Activated CD8-positive, alpha-beta memory T cell treated with anti-CD3 and anti-CD28 coated beads, Interleukin-2, amount 10 ng/mL, durations not matched to agents 7 days and 5 days (primary cell): Measurements from ENCODE around the gene TMEM132D. TPM values are rescaled to one million over a fixed set of nuclear protein-coding genes. Genes with fewer than 3 reads are reported as not detected.

ENCODE experiments used
- ATAC-seq: fragments of 150-1000 bp; cut with Tn5 transposase; one replicate; pipeline ENCODE4 v1.10.0; 2021; ENCODE audit warnings: moderate library complexity
- CTCF ChIA-PET: fragments of 350-600 bp; sonication (Branson Sonifier 250); formaldehyde crosslinking; loops from one replicate; lab custom pipeline; 2021; ENCODE audit warnings: antibody characterized with exemption; lab: Charles Lee
- DNase-seq: peaks from one replicate; pipeline ENCODE4 v3.0.0-alpha.2; 2020
- H3K27ac Mint-ChIP-seq: one replicate; pipeline ENCODE4 v1.8.0; 2021; ENCODE audit warnings: mild to moderate bottlenecking, mixed read lengths
- H3K27me3 Mint-ChIP-seq: one replicate; pipeline ENCODE4 v1.8.0; 2021; ENCODE audit warnings: mixed read lengths
- H3K36me3 Mint-ChIP-seq: one replicate; pipeline ENCODE4 v1.8.0; 2021; ENCODE audit warnings: mild to moderate bottlenecking, mixed read lengths
- H3K4me1 Mint-ChIP-seq: one replicate; pipeline ENCODE4 v1.8.0; 2021; ENCODE audit warnings: mixed read lengths
- H3K4me3 Mint-ChIP-seq: one replicate; pipeline ENCODE4 v1.8.0; 2021; ENCODE audit warnings: mild to moderate bottlenecking, moderate library complexity, mixed read lengths
- H3K9me3 Mint-ChIP-seq: one replicate; pipeline ENCODE4 v1.8.0; 2022; ENCODE audit warnings: low read depth, mixed read lengths
- total RNA-seq, 2 experiments: library from RNA; stranded (reverse); gene quantifications; one replicate each; pipeline ENCODE4 v1.2.3, GENCODE V29; 2021

The TMEM132D gene
- total RNA-seq, 2 experiments from 2014 or later, result not detected

DNA sequence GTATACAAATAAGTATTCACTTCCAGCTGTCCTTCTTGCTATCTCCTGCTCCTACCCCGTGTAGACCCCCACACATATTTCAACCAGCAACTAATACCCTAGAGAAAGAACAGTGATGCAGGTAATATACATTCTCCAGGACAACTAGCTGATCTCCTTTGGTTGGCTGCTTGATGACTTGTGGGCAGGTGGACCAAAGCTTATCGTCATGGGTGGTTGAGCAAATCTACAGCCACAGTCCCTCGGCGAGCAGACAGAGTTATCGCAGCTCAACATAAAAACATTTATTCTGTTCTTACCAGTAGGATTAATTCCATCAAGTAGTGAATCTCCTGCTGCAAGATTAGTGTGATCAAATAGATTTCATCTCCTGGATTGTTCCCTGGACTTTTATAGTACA, 314.3 kb downstream of the TMEM132D start:
- H3K27me3 Mint-ChIP-seq, result no peaks in the 10 kb centered on the region
- peaks cover 14% of the 10 kb centered on the region for H3K9me3 Mint-ChIP-seq
- CTCF ChIA-PET, result no interaction called here
- no peak overlapping the region for H3K4me3 Mint-ChIP-seq
- H3K4me1 Mint-ChIP-seq, result no peaks in the 10 kb centered on the region
- H3K27ac Mint-ChIP-seq, result no peak overlapping the region
- ATAC-seq (no peak), DNase-seq (no peak)
- no peaks in the 10 kb centered on the region for H3K36me3 Mint-ChIP-seq

DNA sequence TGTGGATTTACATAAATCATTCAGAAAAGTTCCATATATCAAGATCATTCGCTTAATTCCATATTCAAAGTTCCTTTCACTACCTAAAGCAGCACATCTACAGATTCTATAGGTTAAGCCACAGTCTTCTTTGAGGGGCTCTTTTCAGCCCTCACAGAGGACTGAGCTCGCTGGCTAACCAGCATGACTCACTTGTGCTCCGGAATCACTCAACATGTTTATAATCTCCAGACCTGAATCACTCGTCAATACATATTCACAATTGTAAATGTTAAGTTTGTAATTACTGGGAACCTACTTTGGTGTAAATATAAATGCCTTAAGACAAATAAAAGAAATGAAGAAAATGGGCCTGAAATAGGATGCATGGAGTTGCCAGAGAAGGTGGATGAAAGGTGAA, 315.7 kb downstream of the TMEM132D start:
- Mint-ChIP-seq H3K27me3 (no peaks in the 10 kb centered on the region), H3K9me3 (peaks cover 19% of the 10 kb centered on the region), H3K27ac (no peak overlapping the region), H3K4me3 (no peak overlapping the region), H3K4me1 (no peaks in the 10 kb centered on the region), H3K36me3 (no peaks in the 10 kb centered on the region)
- ATAC-seq (no peak), DNase-seq (no peak)
- CTCF ChIA-PET, result no interaction called here

DNA sequence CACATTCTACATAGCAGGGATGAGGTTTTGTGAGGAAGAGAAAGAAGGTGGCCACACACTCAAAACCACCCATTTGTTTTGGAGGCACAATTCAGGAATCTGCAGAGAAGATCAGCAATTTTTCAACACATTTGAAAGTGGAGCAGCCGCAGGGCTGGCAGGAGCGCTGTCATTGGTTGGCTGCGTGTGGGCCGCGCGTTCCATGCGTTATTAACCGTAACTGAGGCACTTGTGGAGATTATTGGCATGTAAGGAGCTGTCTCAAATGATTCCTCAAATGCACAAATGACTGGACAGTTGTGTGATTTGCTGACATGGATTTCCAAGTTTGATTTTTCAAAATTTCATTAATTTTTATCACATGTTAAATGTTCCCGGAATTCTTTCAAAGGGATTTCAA, 318.5 kb downstream of the TMEM132D start:
- Mint-ChIP-seq H3K27ac (no peak overlapping the region), H3K9me3 (peaks cover 19% of the 10 kb centered on the region), H3K27me3 (no peaks in the 10 kb centered on the region), H3K4me3 (no peak overlapping the region), H3K36me3 (no peaks in the 10 kb centered on the region), H3K4me1 (no peaks in the 10 kb centered on the region)
- ATAC-seq, result no peak
- CTCF ChIA-PET, result no interaction called here
- DNase-seq, result no peak

DNA sequence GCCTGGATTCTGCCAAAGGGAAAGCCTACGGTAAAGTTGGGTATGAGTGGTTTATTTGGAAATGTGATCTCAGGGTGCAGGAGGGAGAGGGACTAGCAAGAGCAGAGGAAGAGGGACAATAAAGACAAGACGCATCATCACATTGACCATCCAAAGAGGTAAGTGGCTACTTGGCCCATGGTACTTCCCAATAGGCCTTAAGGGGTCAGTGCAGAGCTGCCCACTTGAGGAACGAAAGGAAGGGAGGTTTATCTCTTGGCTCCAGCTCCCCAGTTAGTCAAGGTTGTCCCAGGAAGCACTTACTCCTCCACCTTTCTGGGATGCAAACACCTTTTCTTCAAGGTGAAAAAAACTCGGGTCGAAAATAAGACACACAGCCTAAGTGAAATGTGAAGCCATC, 323.9 kb downstream of the TMEM132D start:
- no peaks in the 10 kb centered on the region for H3K27me3 Mint-ChIP-seq

GRCh38 chr12:129571901-129572494, 331.8 kb downstream of the TMEM132D start:
- CTCF ChIA-PET, result no interaction called here
- Mint-ChIP-seq H3K27me3 (no peaks in the 10 kb centered on the region), H3K4me3 (no peak overlapping the region), H3K36me3 (no peaks in the 10 kb centered on the region), H3K9me3 (peaks cover 7% of the 10 kb centered on the region), H3K4me1 (no peaks in the 10 kb centered on the region), H3K27ac (no peak overlapping the region)
- ATAC-seq (no peak), DNase-seq (no peak)

More for the DNA sequence above, 323.9 kb downstream of the TMEM132D start:
- no peak overlapping the region for H3K27ac Mint-ChIP-seq
- H3K36me3 Mint-ChIP-seq, result no peaks in the 10 kb centered on the region
- H3K4me3 Mint-ChIP-seq, result no peak overlapping the region
- ATAC-seq (no peak), DNase-seq (no peak)
- peaks cover 14% of the 10 kb centered on the region for H3K9me3 Mint-ChIP-seq
- H3K4me1 Mint-ChIP-seq, result no peaks in the 10 kb centered on the region
- CTCF ChIA-PET, result no interaction called here

GRCh38 chr12:129570796-129571400, 332.9 kb downstream of the TMEM132D start:
- Mint-ChIP-seq H3K36me3 (no peaks in the 10 kb centered on the region), H3K27ac (no peak overlapping the region), H3K4me3 (no peak overlapping the region), H3K27me3 (no peaks in the 10 kb centered on the region), H3K4me1 (no peaks in the 10 kb centered on the region), H3K9me3 (peaks cover 7% of the 10 kb centered on the region)
- DNase-seq, result no peak
- CTCF ChIA-PET, result no interaction called here
- ATAC-seq, result no peak

DNA sequence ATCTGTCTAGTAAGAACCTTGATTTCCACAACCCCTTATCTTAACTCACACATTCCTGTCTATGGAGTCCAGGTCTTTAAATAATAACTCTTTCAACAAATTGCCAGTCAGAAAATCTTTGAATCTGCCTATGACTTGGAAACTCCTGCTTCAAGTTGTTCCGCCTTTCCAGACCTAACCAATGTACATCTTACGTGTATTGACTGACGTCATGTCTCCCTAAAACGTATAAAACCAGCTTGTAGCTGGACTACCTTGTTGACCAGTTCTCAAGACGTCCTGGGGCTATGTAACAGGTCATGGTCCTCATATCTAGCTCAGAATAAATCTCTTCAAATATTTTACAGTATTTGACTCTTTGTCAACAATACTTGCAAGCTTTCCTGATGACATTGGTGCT, 337.0 kb downstream of the TMEM132D start:
- Mint-ChIP-seq H3K36me3 (no peaks in the 10 kb centered on the region), H3K4me3 (no peak overlapping the region), H3K27me3 (no peaks in the 10 kb centered on the region), H3K9me3 (no peaks in the 10 kb centered on the region), H3K27ac (no peak overlapping the region), H3K4me1 (peaks cover 10% of the 10 kb centered on the region)
- CTCF ChIA-PET, result no interaction called here
- no peak for DNase-seq
- no peak for ATAC-seq

GRCh38 chr12:129564768-129565167, 339.1 kb downstream of the TMEM132D start:
- CTCF ChIA-PET, result no interaction called here
- H3K4me3 Mint-ChIP-seq, result no peak overlapping the region
- DNase-seq (no peak), ATAC-seq (no peak)
- H3K36me3 Mint-ChIP-seq, result no peaks in the 10 kb centered on the region
- H3K4me1 Mint-ChIP-seq, result peaks cover 10% of the 10 kb centered on the region
- H3K27me3 Mint-ChIP-seq, result no peaks in the 10 kb centered on the region
- no peak overlapping the region for H3K27ac Mint-ChIP-seq
- H3K9me3 Mint-ChIP-seq, result no peaks in the 10 kb centered on the region

DNA sequence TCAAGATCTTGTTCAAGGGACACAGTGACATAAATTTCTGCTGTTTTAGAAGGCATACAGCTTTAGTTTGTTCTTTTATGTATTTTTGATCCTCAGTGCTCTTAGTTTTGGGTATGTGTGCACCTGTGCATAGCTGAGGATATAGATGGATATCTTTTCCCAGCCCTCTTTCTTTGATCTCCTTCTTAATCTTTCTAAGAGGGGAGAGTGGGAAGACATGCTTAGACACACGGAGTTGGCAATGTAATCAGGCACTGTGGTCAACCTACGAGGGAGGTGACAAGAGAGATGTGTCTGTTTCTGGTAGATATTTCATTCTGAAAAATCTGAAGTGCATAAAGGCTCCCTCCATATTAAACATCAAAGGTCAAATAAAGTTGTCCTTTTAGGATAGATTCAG, 340.6 kb downstream of the TMEM132D start:
- no peaks in the 10 kb centered on the region for H3K36me3 Mint-ChIP-seq
- DNase-seq (no peak), ATAC-seq (no peak)
- H3K4me1 Mint-ChIP-seq, result peaks cover 10% of the 10 kb centered on the region
- H3K27me3 Mint-ChIP-seq, result no peaks in the 10 kb centered on the region
- H3K9me3 Mint-ChIP-seq, result peaks cover 2% of the 10 kb centered on the region
- H3K27ac Mint-ChIP-seq, result no peak overlapping the region
- CTCF ChIA-PET, result no interaction called here
- no peak overlapping the region for H3K4me3 Mint-ChIP-seq

DNA sequence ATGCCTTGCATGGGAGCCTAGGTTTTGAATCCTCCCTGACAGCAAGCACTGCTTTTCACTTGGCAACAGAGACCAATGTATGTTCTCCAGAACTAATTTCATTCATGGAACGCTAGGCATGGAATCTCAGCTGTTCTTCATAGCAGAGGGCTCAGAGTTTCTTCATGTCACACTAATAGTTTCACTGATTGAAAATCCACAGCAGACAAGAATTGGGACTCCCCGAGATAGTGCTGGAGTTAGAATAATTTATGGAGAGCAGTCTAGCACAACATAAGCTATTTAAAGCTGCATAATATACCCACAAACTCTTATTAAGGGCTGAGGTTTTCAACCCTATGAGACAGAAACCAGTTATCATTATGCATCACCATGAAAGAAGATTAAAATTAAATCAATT, 342.5 kb downstream of the TMEM132D start:
- no peak for DNase-seq
- Mint-ChIP-seq H3K4me3 (no peak overlapping the region), H3K27ac (no peak overlapping the region), H3K36me3 (no peaks in the 10 kb centered on the region), H3K9me3 (peaks cover 2% of the 10 kb centered on the region), H3K27me3 (no peaks in the 10 kb centered on the region), H3K4me1 (peaks cover 10% of the 10 kb centered on the region)
- CTCF ChIA-PET, result no interaction called here
- ATAC-seq, result no peak

GRCh38 chr12:129559776-129560175, 344.0 kb downstream of the TMEM132D start:
- no peaks in the 10 kb centered on the region for H3K36me3 Mint-ChIP-seq
- ATAC-seq, result no peak
- CTCF ChIA-PET, result no interaction called here
- no peak for DNase-seq
- peaks cover 2% of the 10 kb centered on the region for H3K9me3 Mint-ChIP-seq
- no peak overlapping the region for H3K27ac Mint-ChIP-seq
- H3K27me3 Mint-ChIP-seq, result no peaks in the 10 kb centered on the region
- H3K4me3 Mint-ChIP-seq, result no peak overlapping the region
- peaks cover 7% of the 10 kb centered on the region for H3K4me1 Mint-ChIP-seq

DNA sequence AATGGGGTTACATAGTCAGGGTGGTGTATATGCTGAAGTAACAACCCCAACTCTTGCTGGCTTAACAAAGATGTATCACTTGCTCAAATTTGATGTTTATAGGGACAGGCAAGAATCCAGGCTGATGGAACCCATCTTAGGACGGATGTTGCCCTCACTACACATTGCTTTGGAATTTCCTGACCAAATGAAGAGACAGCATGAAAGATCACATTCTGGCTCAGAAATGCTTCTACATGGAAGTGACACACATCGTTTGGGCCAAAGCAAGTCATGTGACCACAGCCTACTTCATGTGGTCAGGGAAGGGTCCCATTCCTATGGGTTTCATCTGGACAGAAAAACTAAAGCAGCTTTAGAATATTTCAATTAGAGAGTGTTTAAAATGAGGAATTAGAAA, 345.8 kb downstream of the TMEM132D start:
- no peaks in the 10 kb centered on the region for H3K4me1 Mint-ChIP-seq
- no peaks in the 10 kb centered on the region for H3K27me3 Mint-ChIP-seq
- DNase-seq (no peak), ATAC-seq (no peak)
- no peak overlapping the region for H3K27ac Mint-ChIP-seq
- H3K36me3 Mint-ChIP-seq, result no peaks in the 10 kb centered on the region
- CTCF ChIA-PET, result no interaction called here
- no peak overlapping the region for H3K4me3 Mint-ChIP-seq
- peaks cover 4% of the 10 kb centered on the region for H3K9me3 Mint-ChIP-seq

- H3K4me1 Mint-ChIP-seq, result no peaks in the 10 kb centered on the region
- no peak overlapping the region for H3K27ac Mint-ChIP-seq
- no peaks in the 10 kb centered on the region for H3K27me3 Mint-ChIP-seq
- DNase-seq, result no peak
- peaks cover 8% of the 10 kb centered on the region for H3K9me3 Mint-ChIP-seq
- H3K36me3 Mint-ChIP-seq, result no peaks in the 10 kb centered on the region
- no peak for ATAC-seq
- no peak overlapping the region for H3K4me3 Mint-ChIP-seq
- CTCF ChIA-PET, result no interaction called here
These were observed 347.7 kb downstream of the TMEM132D start for GRCh38 chr12:129556082-129556481.

DNA sequence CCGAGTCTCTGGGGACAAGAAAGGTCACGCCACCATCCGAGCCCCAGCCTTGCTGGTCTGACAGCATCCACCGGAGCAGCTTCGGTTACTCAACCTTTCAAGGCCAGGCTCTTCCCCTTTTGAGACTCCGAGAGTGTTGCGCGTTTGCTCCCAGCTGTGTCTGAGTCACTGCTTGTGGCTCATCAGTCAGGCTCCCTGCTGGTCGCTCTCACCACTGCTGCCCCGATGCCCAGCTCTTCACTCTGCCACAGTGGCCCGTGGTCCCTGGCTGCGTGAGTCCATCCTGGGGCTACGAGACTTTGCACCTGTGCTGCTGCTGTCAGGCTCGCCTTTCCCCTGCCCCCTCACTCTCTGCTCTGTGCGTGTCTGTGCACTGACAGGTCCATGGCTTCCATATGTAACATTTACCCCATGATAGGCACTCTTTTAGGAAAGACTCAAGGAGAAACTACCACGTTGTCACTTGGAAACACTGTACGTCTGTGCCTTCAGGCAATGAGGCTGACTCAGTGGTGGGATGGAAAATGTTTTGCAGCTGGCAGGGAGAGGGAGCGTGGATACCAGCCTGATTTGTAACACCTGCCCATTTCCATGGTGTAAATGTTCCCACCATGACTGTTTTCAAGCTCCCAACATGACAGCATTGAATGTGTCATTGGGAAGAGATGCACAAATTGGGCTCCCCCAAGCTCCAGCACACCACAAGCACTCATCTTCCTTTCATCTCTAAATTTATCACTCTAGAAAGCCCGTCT, 350.7 kb downstream of the TMEM132D start:
- DNase-seq (no peak), ATAC-seq (no peak)
- H3K36me3 Mint-ChIP-seq, result no peaks in the 10 kb centered on the region
- H3K4me1 Mint-ChIP-seq, result no peaks in the 10 kb centered on the region
- CTCF ChIA-PET, result no interaction called here
- no peak overlapping the region for H3K27ac Mint-ChIP-seq
- no peaks in the 10 kb centered on the region for H3K27me3 Mint-ChIP-seq
- H3K4me3 Mint-ChIP-seq, result no peak overlapping the region
- H3K9me3 Mint-ChIP-seq, result peaks cover 10% of the 10 kb centered on the region
